K562 (cell line): ENCODE measurements around the gene ORAI1. TPM values are rescaled to one million over a fixed set of nuclear protein-coding genes. Genes with fewer than 3 reads are reported as not detected.

Experiments
- ATAC-seq: fragments of 200-7000 bp; cut with Tn5 transposase; 3 replicates; pipeline ENCODE4 v1.9.1; 2020; ENCODE audit warnings: moderate library complexity
- BruUV-seq: library from RNA; stranded (reverse); fragments of 400-500 nt; replicated peaks from 2 replicates; lab custom pipeline; 2021; lab: Mats Ljungman, UMichigan
- CTCF ChIA-PET: fragments of 300-600 bp; formaldehyde crosslinking; extraction: SDS; loops from one replicate; lab custom pipeline; 2021; ENCODE audit warnings: low intra/inter-chr PET ratio; lab: Yijun Ruan, JAX
- POLR2A ChIA-PET: fragments of 300-600, 350-650 bp; sonication (Branson Sonifier 250); formaldehyde crosslinking; extraction: SDS; loops from one replicate; lab custom pipeline; 2021; ENCODE audit warnings: antibody characterized with exemption, inconsistent platforms; lab: Yijun Ruan, JAX
- DNase-seq, 4 experiments: peaks; one replicate each; pipeline versions ENCODE4 v3.0.0 to v3.0.0-alpha.2; 2011 to 2018; ENCODE audit warnings: low spot score in 3 of 4, mixed read lengths in 3 of 4; ENCODE audit errors: extremely low read depth in 1 of 4
- FAIRE-seq: peaks from 2 replicates; lab custom pipeline; 2011; peaks lifted over from hg19 to GRCh38; lab: Jason Lieb, UNC
- H2AFZ ChIP-seq: 2 replicates; pipeline ENCODE4 v1.6.0; 2011; ENCODE audit warnings: low read depth, low read length, control low read depth, inconsistent platforms
- H3K27ac ChIP-seq: fragments of 200-600 bp; 3 replicates; pipeline ENCODE4 v1.8.0; 2011; ENCODE audit warnings: low read depth, mild to moderate bottlenecking, control low read depth, inconsistent platforms, low read length, moderate library complexity, mixed read lengths; ENCODE audit errors: extremely low read depth
- H3K27me3 ChIP-seq, 2 experiments: fragments of 300-600 bp in 1 of 2; 2 replicates in 1 of 2; 3 replicates in 1 of 2; pipeline versions ENCODE4 v1.6.0 to v1.8.0; 2011; ENCODE audit warnings: inconsistent platforms in 2 of 2, low read length in 2 of 2, mild to moderate bottlenecking in 1 of 2, mixed read lengths in 1 of 2, moderate library complexity in 1 of 2; ENCODE audit not compliant: control insufficient read depth in 2 of 2, insufficient read depth in 2 of 2
- H3K36me3 ChIP-seq: fragments of 300-600 bp; 3 replicates; pipeline ENCODE4 v1.8.0; 2011; ENCODE audit warnings: mild to moderate bottlenecking, low read length, inconsistent platforms; ENCODE audit not compliant: control insufficient read depth, insufficient read depth
- H3K4me1 ChIP-seq, 2 experiments: fragments of 200-600 bp in 1 of 2; replicated peaks in 1 of 2; 2 replicates in 1 of 2; 3 replicates in 1 of 2; pipeline versions ENCODE4 v1.5.1 to v1.8.0; 2011; ENCODE audit warnings: inconsistent platforms in 2 of 2, low read length in 2 of 2, mild to moderate bottlenecking in 1 of 2, mixed read lengths in 1 of 2, moderate library complexity in 1 of 2; ENCODE audit not compliant: control insufficient read depth in 2 of 2, insufficient read depth in 2 of 2
- H3K4me2 ChIP-seq: 2 replicates; pipeline ENCODE4 v1.6.1; 2011; ENCODE audit warnings: low read length, control low read depth, inconsistent platforms, mixed read lengths; ENCODE audit not compliant: insufficient read depth
- H3K4me3 ChIP-seq: fragments of 200-600 bp; sonication (generic), shearing (Covaris generic); 2 replicates; pipeline ENCODE4 v1.5.1; 2016; ENCODE audit warnings: control low read depth, inconsistent platforms
- H3K79me2 ChIP-seq: fragments of 200-600 bp; 3 replicates; pipeline ENCODE4 v1.8.0; 2011; ENCODE audit warnings: low read length, inconsistent platforms; ENCODE audit not compliant: control insufficient read depth, insufficient read depth
- H3K9ac ChIP-seq, 2 experiments: 2 replicates each; pipeline versions ENCODE4 v1.6.0 to v1.6.1; 2011; ENCODE audit warnings: low read depth in 2 of 2, low read length in 2 of 2, control low read depth in 1 of 2, inconsistent platforms in 1 of 2, mild to moderate bottlenecking in 1 of 2, mixed read lengths in 1 of 2; ENCODE audit not compliant: insufficient read depth in 1 of 2
- H3K9me1 ChIP-seq: one replicate; pipeline ENCODE4 v1.6.0; 2011; ENCODE audit warnings: inconsistent platforms, mild to moderate bottlenecking, low read length, moderate library complexity; ENCODE audit not compliant: control insufficient read depth, insufficient read depth
- H3K9me3 ChIP-seq: replicated peaks from 2 replicates; pipeline ENCODE4 v1.5.1; 2011; ENCODE audit warnings: low read depth, low read length, inconsistent platforms; ENCODE audit not compliant: control insufficient read depth, insufficient read depth
- H4K20me1 ChIP-seq: replicated peaks from 2 replicates; pipeline ENCODE4 v1.6.1; 2011; ENCODE audit warnings: low read length, inconsistent platforms, mixed read lengths; ENCODE audit not compliant: control insufficient read depth, insufficient read depth
- MED1 ChIP-seq: sonication (generic); formaldehyde crosslinking; IDR thresholded peaks from 2 replicates; pipeline ENCODE4 v1.8.1; 2023; ENCODE audit warnings: missing genetic modification reagents, borderline replicate concordance
- MEIS2 ChIP-seq: fragments of 450-650 bp; IDR thresholded peaks from 2 replicates; pipeline ENCODE4 v1.6.1; 2014; ENCODE audit warnings: mild to moderate bottlenecking; ENCODE audit not compliant: partially characterized antibody
- PKNOX1 ChIP-seq: fragments of 450-650 bp; IDR thresholded peaks from 2 replicates; pipeline ENCODE4 v1.6.1; 2016
- RCOR1 ChIP-seq, 2 experiments: IDR thresholded peaks; 2 replicates each; pipeline ENCODE4 v1.6.1; 2012; ENCODE audit warnings: low read depth in 2 of 2, low read length in 2 of 2, borderline replicate concordance in 1 of 2, improper control_type of control experiment in 1 of 2
- SRSF3 ChIP-seq: fragments of 200-400 bp; formaldehyde crosslinking; IDR thresholded peaks from 2 replicates; pipeline ENCODE4 v1.6.1; 2016; ENCODE audit warnings: mild to moderate bottlenecking, low read length, moderate library complexity; ENCODE audit not compliant: insufficient read depth
- TFE3 ChIP-seq: fragments of 450-650 bp; formaldehyde crosslinking; IDR thresholded peaks from 2 replicates; pipeline ENCODE4 v1.4.0; 2020; ENCODE audit warnings: mild to moderate bottlenecking, mixed read lengths
- TOE1 ChIP-seq, 2 experiments: fragments of 450-650 bp in 1 of 2; sonication (generic) in 1 of 2; formaldehyde crosslinking in 1 of 2; IDR thresholded peaks; 2 replicates each; pipeline versions ENCODE4 v1.7.1 to v1.8.0; 2016 to 2022; ENCODE audit warnings: borderline replicate concordance in 2 of 2, mild to moderate bottlenecking in 2 of 2, antibody characterized with exemption in 1 of 2, inconsistent platforms in 1 of 2, low read depth in 1 of 2, missing genetic modification reagents in 1 of 2, moderate library complexity in 1 of 2
- ZBTB33 ChIP-seq: sonication (generic); formaldehyde crosslinking; IDR thresholded peaks from 2 replicates; pipeline ENCODE4 v1.8.1; 2023; ENCODE audit warnings: mild to moderate bottlenecking, missing genetic modification reagents
- WGBS: fragments of 100-300 bp; shearing (Covaris generic); methylation state at CpG from one replicate; pipeline ENCODE4 v1.1.6; 2016; ENCODE audit warnings: low coverage, mixed read lengths; ENCODE audit not compliant: insufficient coverage; ENCODE audit errors: missing lambda C conversion rate; 5-methylcytosine and 5-hydroxymethylcytosine counted together
- in situ Hi-C: fragments of 300-500 bp; cut with MboI; formaldehyde crosslinking; loops from 4 replicates; pipeline ENCODE4 v1.15.0; 2018; ENCODE audit warnings: inconsistent platforms, mixed read lengths
- intact Hi-C: fragments of 100-400 bp; cut with micrococcal nuclease; formaldehyde crosslinking; loops from 2 replicates; pipeline ENCODE4 v1.14.2; 2022
- polyA plus RNA-seq, 8 experiments: library from polyadenylated mRNA; depleted of rRNA in 4 of 8; stranded (reverse) in 5 of 8; unstranded in 3 of 8; fragments of >200 nt; fragmentation: Nextera tagmentation in 2 of 8; fragmentation: Illumina TruSeq in 1 of 8; extraction: Ambion mirVana in 2 of 8; extraction: Trizol in 1 of 8; gene quantifications; 2 replicates each; pipeline versions ENCODE4 v1.2.1 to v1.2.3, GENCODE V29; 2011 to 2014; ENCODE audit warnings: inconsistent platforms in 1 of 8, missing spikeins in 1 of 8
- total RNA-seq, 7 experiments: library from RNA; depleted of rRNA in 6 of 7; stranded (reverse); fragments of >200 nt in 6 of 7; fragmentation: Illumina TruSeq in 2 of 7; extraction: Trizol in 2 of 7; gene quantifications; 2 replicates each; pipeline versions ENCODE4 v1.2.1 to v1.2.3, GENCODE V29; 2011 to 2021; ENCODE audit warnings: low replicate concordance in 1 of 7

ORAI1 gene
- total and polyA plus RNA-seq, 9 of the 15 experiments (the other 6 are each of a cell fraction or from before 2014, with no cell fraction given) = 2.6 to 23.8 (median 9.3) TPM

- peak; percentile 79 for TF ChIP-seq ZBTB33 (CRISPR knock-in tag)
- TF ChIP-seq SRSF3 = no peak
- TF ChIP-seq, all 486 proteins: peak for 3
These were observed 11.4 kb upstream of the ORAI1 start (continued) for GRCh38 chr12:121614872-121615467.

- Histone ChIP-seq H4K20me1 (no peaks in the 10 kb centered on the region), H3K9me3 (no peaks in the 10 kb centered on the region), H3K27ac (no peak overlapping the region), H2AFZ (no peak overlapping the region), H3K79me2 (no peaks in the 10 kb centered on the region), H3K4me3 (no peak overlapping the region), H3K9me1 (no peaks in the 10 kb centered on the region), H3K9ac (no peak overlapping the region), H3K36me3 (no peaks in the 10 kb centered on the region), H3K4me2 (no peak overlapping the region), H3K4me1 (peaks cover 0 to 11% of the 10 kb centered on the region in 2 experiments; a peak in 3 of 5 replicates), H3K27me3 (no peaks in the 10 kb centered on the region)
- no TSS peak for BruUV-seq
- WGBS = 40% methylated on average over 5 of the region's 5 CpGs
- TF ChIP-seq MED1 (CRISPR knock-in tag) (no peak), TOE1 (IDR thresholded peaks at IDR 0.05; ENCODE audit: borderline replicate concordance) (0 out of 2 replicates have a peak, but pooled peaks have one; percentile 43), TOE1 (CRISPR knock-in tag; IDR thresholded peaks at IDR 0.05; ENCODE audit: borderline replicate concordance, low read depth) (no peak), MEIS2 (peak; percentile 56), RCOR1 (IDR thresholded peaks at IDR 0.05; ENCODE audit: borderline replicate concordance in 1 of 2, low read depth in 2 of 2, low read length in 2 of 2) (no peak), TFE3 (CRISPR knock-in tag) (peak; percentile 47), PKNOX1 (peak; percentile 35; the same call in 1 of the 2 replicates)
- ChIA-PET POLR2A (interaction anchor here (2.0 kb wide), 1 partner anchor 9 kb away, joined by 5 read pairs; no protein-coding TSS in a partner anchor), CTCF (no interaction called here)
- intact Hi-C loops = no loop called here
- DNase-seq (no peak), ATAC-seq (no peak), FAIRE-seq (no peak)
- in situ Hi-C loops = loop anchor here (5.0 kb wide), 1 partner anchor 56 kb away; no protein-coding TSS in a partner anchor
These were observed 7.6 kb upstream of the ORAI1 start for GRCh38 chr12:121618659-121619233.
